Measurements from ENCODE around the gene PDPK1.

The PDPK1 gene

DNA sequence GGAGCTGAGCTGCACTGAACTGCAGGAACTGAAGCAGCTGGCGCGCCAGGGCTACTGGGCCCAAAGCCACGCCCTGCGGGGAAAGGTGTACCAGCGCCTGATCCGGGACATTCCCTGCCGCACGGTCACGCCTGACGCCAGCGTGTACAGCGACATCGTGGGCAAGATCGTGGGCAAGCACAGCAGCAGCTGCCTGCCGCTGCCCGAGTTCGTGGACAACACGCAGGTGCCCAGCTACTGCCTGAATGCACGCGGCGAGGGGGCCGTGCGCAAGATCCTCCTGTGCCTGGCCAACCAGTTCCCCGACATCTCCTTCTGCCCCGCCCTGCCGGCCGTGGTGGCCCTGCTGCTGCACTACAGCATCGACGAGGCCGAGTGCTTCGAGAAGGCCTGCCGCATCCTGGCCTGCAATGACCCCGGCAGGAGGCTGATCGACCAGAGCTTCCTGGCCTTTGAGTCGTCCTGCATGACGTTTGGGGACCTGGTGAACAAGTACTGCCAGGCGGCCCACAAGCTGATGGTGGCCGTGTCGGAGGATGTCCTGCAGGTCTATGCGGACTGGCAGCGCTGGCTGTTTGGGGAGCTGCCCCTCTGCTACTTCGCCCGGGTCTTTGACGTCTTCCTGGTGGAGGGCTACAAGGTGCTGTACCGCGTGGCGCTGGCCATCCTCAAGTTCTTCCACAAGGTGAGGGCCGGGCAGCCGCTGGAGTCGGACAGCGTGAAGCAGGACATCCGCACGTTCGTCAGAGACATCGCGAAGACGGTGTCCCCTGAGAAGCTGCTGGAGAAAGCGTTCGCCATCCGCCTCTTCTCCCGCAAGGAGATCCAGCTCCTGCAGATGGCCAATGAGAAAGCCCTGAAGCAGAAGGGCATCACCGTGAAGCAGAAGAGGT lies 41.4 kb upstream of the PDPK1 start:
- H3K9ac ChIP-seq (ENCODE audit: low read length) = no peak overlapping the region
- H4K20me1 ChIP-seq (ENCODE audit: insufficient read depth, low read length) = no peaks in the 10 kb centered on the region
- TF ChIP-seq, protein P1, sequence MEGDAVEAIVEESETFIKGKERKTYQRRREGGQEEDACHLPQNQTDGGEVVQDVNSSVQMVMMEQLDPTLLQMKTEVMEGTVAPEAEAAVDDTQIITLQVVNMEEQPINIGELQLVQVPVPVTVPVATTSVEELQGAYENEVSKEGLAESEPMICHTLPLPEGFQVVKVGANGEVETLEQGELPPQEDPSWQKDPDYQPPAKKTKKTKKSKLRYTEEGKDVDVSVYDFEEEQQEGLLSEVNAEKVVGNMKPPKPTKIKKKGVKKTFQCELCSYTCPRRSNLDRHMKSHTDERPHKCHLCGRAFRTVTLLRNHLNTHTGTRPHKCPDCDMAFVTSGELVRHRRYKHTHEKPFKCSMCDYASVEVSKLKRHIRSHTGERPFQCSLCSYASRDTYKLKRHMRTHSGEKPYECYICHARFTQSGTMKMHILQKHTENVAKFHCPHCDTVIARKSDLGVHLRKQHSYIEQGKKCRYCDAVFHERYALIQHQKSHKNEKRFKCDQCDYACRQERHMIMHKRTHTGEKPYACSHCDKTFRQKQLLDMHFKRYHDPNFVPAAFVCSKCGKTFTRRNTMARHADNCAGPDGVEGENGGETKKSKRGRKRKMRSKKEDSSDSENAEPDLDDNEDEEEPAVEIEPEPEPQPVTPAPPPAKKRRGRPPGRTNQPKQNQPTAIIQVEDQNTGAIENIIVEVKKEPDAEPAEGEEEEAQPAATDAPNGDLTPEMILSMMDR (IDR thresholded peaks at IDR 0.05; ENCODE audit: low read depth, low read length) = no peak
- TF ChIP-seq EZH2phosphoT487 (IDR thresholded peaks at IDR 0.05; ENCODE audit: low read depth) = no peak
- H3K27me3 ChIP-seq (ENCODE audit: low read depth, low read length) = no peaks in the 10 kb centered on the region
- H3K36me3 ChIP-seq (replicated peaks; ENCODE audit: low read depth, low read length) = no peaks in the 10 kb centered on the region
- no peak overlapping the region for H2AFZ ChIP-seq (ENCODE audit: low read depth, low read length)
- no peaks in the 10 kb centered on the region for H3K9me3 ChIP-seq (ENCODE audit: insufficient read depth, low read length)
- H3K4me2 ChIP-seq (ENCODE audit: low read length) = no peak overlapping the region
- H3K4me3 ChIP-seq (ENCODE audit: low read length) = no peak overlapping the region
- peaks cover 6% of the 10 kb centered on the region for H3K4me1 ChIP-seq (ENCODE audit: low read length)
- no peak overlapping the region for H3K27ac ChIP-seq (ENCODE audit: low read length)
- no peaks in the 10 kb centered on the region for H3K79me2 ChIP-seq (ENCODE audit: low read length)

DNA sequence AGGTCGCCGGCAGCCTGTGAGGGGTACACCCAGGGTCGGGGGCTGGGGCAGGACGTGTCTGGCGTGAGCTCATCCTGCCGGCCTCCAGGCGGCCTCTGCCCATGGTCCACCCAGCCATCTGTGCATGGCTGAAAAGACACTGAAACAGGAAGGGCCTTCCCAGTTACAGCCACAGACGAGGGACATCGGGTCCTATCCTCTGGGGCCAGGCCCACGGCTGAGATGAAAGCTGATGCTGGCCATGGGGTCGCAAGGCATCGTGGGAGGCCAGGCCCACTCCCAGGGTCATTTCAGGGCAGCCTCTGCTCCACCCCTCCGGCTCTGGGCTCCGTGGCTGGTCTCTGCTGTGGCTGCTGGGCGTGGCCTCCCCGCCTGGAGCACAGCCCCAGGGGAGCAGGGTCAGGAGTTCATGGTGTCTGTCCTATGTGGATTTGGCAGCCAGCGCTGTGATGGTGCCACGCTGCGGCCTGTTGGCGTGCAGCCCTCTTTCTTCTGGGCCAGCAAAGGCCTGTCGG lies 40.6 kb upstream of the PDPK1 start:
- Histone ChIP-seq H3K9me3 (ENCODE audit: insufficient read depth, low read length) (no peaks in the 10 kb centered on the region), H3K4me2 (ENCODE audit: low read length) (no peak overlapping the region), H2AFZ (ENCODE audit: low read depth, low read length) (no peak overlapping the region), H3K27ac (ENCODE audit: low read length) (no peak overlapping the region), H3K79me2 (ENCODE audit: low read length) (no peaks in the 10 kb centered on the region), H4K20me1 (ENCODE audit: insufficient read depth, low read length) (no peaks in the 10 kb centered on the region), H3K27me3 (ENCODE audit: low read depth, low read length) (no peaks in the 10 kb centered on the region), H3K36me3 (replicated peaks; ENCODE audit: low read depth, low read length) (no peaks in the 10 kb centered on the region), H3K4me3 (ENCODE audit: low read length) (no peak overlapping the region), H3K4me1 (ENCODE audit: low read length) (peaks cover 9% of the 10 kb centered on the region), H3K9ac (ENCODE audit: low read length) (no peak overlapping the region)
- TF ChIP-seq EZH2phosphoT487 (IDR thresholded peaks at IDR 0.05; ENCODE audit: low read depth) = no peak
- TF ChIP-seq, protein P1 (IDR thresholded peaks at IDR 0.05; ENCODE audit: low read depth, low read length) = no peak

DNA sequence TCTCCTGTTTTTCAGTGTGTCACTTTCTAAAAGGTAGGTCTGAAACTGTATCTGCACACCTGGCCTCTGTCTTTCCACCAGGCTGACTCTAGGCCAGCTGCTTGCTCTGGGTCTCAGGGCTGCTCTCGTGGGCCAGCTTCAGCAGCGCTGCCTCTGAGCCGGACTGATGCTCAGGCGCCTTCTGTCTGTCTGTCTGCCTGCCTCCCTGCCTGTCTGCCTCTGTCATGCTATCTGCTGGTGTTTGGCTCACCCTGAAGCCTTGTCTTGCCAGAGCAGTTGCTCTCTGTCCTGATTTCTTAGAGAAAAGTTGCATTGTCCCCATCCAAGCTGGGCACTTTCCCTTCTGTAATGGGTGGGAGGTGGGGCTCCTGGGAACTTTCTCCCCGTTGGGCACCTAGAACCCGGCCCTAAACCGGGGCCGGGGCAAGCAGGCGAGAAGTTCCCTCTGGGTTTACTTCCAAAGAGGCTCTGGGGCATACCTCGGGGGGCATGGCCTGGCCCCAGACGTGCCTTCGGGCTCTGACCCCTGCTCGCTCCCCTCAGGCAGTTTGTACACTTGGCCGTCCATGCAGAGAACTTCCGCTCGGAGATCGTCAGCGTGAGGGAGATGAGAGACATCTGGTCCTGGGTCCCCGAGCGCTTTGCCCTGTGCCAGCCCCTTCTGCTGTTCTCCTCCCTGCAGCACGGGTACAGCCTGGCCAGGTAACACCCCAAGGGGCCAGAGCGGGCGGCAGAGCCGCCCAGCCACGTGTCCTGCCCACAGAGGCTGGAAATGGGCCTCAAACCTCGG lies 39.9 kb upstream of the PDPK1 start:
- Histone ChIP-seq H3K4me2 (ENCODE audit: low read length) (no peak overlapping the region), H3K36me3 (replicated peaks; ENCODE audit: low read depth, low read length) (no peaks in the 10 kb centered on the region), H3K27ac (ENCODE audit: low read length) (no peak overlapping the region)

More for the DNA sequence above, 39.9 kb upstream of the PDPK1 start:
- Histone ChIP-seq H2AFZ (ENCODE audit: low read depth, low read length) (no peak overlapping the region), H3K9me3 (ENCODE audit: insufficient read depth, low read length) (no peaks in the 10 kb centered on the region), H4K20me1 (ENCODE audit: insufficient read depth, low read length) (no peaks in the 10 kb centered on the region), H3K4me3 (ENCODE audit: low read length) (no peak overlapping the region), H3K27me3 (ENCODE audit: low read depth, low read length) (no peaks in the 10 kb centered on the region), H3K9ac (ENCODE audit: low read length) (no peak overlapping the region), H3K79me2 (ENCODE audit: low read length) (no peaks in the 10 kb centered on the region), H3K4me1 (ENCODE audit: low read length) (peaks cover 9% of the 10 kb centered on the region)
- TF ChIP-seq EZH2phosphoT487 (IDR thresholded peaks at IDR 0.05; ENCODE audit: low read depth) = no peak
- TF ChIP-seq, protein P1 (IDR thresholded peaks at IDR 0.05; ENCODE audit: low read depth, low read length) = no peak

Measured in OCI-LY3 (cell line).